Gastrocnemius medialis (tissue), 4 donors: ENCODE data around the gene EIF2D.

Experiments
- CTCF ChIP-seq, 5 experiments: fragments of 450-650 bp in 3 of 5; fragments of 200-600 bp in 2 of 5; sonication (generic) in 2 of 5; IDR thresholded peaks in 4 of 5; conservative IDR thresholded peaks in 1 of 5; 1 replicate in 4 of 5; 2 replicates in 1 of 5; pipeline ENCODE4 v1.5.1; 2016 to 2019; ENCODE audit warnings: antibody characterized with exemption in 5 of 5, mild to moderate bottlenecking in 3 of 5, moderate library complexity in 3 of 5
- POLR2A ChIP-seq, 2 donors: fragments of 450-650 bp; IDR thresholded peaks; one replicate each; pipeline ENCODE4 v1.6.1; 2017; ENCODE audit warnings: antibody characterized with exemption in 2 of 2, mild to moderate bottlenecking in 2 of 2, moderate library complexity in 2 of 2

- no peak for TF ChIP-seq CTCF (IDR thresholded peaks at IDR 0.05 in 4 of 5, conservative IDR thresholded peaks at IDR 0.05 in 1 of 5)
- no peak for TF ChIP-seq POLR2A (IDR thresholded peaks at IDR 0.05)
These were observed 16.7 kb upstream of the EIF2D start for GRCh38 chr1:206628916-206629315.
